Activated CD8-positive, alpha-beta memory T cell treated with anti-CD3 and anti-CD28 coated beads, Interleukin-2, amount 50 U/mL, for 4 hours (primary cell): ENCODE measurements around the gene RNF215.
"Not testable (repeated sequence)": the region's sequence is repeated elsewhere in the genome, so short reads cannot be mapped to it uniquely, and the experiment has no call there.

Experiments
- DNase-seq: peaks from one replicate; pipeline ENCODE4 v3.0.0-alpha.2; 2020

Gene RNF215

DNA sequence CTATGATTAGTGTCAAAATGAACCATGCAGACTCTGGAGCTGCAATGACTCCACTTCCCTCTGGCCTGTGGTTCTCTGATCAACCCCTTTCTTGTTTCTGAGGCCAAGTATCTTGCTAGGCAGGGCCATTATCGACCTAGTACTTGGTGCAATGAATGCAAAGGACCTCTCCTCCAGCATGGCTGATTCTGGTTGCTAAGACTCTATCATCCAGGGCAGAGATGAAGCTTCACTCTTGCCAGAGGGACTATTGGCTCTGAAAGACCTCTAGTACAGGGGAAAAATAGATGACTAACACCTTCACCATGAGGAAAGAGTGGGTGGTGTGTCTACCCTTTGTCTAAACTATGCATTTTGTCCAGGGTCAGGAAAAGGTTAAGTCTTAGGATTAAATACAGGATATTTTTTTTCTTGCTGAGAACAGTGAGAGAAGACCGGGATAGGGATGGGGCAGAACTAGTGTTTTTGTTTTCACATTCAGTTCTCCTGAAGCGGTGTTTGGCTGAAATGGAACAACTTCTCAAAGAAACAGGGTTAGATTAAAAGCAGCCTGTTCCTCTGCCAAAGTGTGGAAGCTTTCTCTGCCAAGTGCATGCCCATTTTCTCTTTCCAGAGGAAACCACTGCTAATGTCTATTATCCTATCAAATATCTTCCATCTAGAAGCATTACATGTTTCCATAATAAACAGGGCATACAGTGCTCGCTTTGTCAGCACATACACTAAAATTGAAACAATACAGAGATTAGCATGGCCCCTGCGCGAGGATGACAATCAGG is 33.3 kb upstream of the RNF215 start:
- no peak for DNase-seq

DNA sequence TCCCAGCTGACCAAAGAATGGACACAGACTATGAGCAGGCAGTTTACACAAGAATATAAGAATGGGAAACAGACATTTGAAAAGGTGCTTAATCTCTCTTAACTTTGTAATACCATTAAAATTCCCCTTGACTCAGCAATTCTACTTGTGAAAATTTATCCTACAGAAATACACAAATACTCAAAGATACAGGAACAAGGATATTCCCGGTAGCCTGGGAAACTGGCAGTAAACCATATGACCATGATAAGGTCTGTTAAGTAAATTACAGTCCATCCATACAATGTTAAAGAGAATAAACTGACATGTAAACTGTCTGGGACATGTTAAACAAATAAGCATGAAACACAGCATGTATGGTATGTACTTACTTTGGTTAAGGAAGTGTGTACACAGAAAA is 29.6 kb upstream of the RNF215 start:
- no peak for DNase-seq

DNA sequence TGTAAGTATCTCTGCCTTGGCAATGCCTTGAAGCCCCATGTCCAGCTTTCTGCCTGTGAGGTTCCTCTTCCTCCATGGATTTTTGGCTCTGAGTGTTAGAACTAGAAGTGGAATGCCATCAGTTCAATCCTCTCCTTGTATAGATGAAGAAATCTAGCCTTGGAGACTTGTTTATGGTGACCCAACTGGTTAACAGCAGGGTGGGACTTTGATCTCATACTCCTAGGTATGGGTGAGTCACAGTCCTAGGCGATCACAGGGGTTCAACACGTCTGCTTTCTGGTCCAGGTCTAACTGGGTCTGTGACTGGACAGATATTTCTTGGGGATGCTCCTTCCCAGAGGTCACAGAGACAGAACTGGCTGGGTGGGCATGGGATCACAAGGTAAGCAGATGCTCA is 29.2 kb upstream of the RNF215 start:
- DNase-seq, result no peak

DNA sequence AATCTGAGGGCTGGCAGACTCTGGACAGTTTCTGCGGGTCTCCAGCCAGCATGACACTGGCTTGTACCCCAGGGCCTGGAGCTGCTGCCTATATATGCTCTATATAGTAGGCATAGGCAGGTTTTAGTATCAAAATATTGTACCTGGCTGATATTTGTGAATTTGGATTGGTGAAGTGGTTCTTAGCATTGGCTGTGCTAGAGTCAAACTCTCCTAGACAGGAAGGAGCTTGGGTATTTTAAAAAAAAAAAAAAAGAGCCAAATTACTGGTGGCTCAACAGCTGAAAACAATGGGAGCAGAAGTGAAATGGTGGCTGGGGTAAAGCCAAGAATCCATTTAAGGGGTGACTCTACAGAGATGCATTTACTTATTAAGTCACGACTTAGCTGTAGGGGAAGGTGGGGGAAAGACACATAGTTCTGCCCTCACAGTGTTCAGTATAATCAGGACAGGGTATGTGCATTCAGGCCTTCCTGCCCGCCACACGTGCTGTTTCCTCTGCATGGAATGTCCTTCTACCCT is 27.4 kb upstream of the RNF215 start:
- DNase-seq, result no peak

DNA sequence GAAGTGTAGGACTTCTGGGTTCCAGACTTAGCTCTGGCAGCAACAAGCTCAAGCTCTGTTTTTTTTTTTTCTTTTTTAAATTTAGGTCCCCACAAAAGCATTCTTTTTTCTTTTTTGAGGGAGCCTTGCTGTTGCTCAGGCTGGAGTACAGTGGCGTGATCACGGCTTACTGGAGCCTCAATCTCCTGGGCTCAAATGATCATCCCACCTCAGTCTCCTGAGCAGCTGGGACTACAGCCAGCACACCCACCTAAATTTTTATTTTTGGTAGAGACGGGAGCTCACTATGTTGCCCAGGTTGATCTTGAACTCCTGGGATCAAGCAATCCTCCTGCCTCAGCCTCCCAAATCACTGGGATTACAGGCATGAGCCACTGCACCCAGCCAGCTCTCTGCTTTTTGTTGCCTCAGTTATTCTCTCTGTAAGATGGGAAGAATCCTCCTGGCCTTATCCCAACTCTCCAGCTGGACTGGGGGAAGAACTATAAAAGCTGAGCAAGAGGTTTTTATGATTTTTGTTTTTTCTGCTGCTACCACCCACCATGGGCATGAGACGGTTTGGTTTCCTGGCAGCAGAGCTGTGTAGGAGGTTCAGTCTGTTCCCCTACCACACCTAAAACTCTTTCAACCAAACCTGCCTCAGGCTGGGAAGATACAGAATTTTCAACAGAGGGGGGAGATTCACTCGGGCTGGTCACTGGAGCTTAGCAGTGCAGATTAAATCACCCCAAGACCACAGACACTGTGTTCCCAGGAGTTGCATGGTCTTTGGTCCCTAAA is 26.7 kb upstream of the RNF215 start:
- no peak for DNase-seq

DNA sequence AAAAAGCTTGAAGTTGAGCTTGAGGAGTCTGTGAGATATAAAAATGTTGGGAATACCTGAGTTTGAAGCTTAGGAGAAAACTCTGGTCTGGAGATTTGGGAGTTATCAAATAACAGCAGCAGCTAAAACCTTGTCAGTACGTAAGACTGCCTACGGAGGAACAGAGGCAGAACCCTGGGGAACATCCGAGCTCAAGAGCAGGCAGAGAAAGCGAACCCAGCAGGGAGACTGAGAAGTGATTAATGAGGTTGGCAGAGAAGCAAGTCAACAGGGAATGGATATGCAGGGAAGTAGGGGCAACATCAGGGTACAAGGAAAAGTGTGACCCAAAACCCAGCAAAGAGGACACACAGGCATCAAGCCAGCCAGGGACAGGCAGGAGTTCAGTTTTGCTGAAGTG is 25.8 kb upstream of the RNF215 start:
- no peak for DNase-seq

DNA sequence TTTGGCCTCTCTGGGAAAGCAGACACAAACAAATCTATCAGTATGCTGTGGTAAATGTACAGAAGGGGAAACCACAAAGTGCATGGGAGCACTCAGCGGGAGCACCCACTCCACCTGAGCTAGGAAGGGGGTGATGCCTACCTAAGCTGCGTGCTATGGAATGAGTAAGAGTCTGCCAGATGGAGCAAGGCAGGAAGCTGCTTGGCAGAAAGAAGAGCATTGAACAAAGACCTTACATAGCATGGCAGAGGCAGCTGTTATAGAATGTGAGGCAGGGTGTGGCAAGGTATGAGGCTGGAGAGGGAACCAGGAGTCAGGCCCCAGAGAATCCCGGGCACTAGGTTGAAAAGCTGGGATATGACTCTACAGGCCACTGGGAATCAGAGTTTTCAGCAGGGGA is 24.6 kb upstream of the RNF215 start:
- DNase-seq, result no peak

DNA sequence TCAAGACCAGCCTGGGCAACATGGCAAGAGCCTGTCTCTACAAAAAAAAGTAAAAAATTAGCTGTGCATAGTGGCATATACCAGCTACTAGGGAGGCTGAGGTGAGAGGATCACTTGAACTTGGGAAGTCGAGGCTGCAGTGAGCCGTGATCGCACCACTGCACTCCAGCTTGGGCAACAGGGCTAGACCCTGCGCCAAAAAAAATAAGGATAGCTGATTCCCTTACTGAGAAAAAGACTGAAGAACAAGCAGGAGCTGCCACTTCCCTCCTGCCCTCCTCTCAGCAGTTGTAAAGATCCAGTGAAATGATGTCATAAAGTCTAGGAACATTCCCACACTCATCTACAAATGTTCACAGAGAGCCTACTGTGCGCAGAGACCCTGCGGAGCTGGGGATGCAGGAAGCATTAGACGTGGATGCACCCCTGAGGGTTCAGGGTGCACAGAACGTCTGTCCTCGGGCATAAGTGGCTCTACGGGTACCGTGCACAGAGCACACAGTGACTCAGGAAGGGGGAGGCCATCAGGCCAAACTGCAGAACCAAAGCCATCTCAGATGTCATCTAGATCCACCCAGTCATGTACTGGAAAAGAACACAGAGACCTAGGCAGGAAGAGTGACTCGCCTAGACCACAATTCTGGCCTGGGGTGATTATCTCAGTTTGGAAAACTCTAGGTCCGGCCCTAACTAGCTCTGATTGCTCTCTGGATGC is 21.3 kb upstream of the RNF215 start:
- no peak for DNase-seq

DNA sequence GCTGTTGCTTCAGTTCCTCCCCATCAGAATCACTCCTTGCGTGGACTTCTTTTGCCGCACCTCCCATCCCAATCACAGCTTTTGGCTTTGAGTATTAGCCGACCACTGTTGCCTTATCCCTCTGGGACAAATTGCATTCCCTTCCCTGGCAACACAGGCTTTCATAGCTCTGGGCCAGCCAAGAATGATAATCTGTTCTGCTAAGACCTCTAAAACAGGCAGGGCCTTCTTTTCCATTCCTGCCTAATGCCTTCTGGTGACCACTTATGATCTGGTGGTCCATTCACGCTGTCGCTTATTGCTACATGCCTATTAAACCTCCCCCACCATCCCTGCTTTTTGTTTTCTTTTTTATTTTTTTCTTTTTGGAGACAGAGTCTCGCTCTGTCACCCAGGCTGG is 19.2 kb upstream of the RNF215 start:
- DNase-seq, result no peak

DNA sequence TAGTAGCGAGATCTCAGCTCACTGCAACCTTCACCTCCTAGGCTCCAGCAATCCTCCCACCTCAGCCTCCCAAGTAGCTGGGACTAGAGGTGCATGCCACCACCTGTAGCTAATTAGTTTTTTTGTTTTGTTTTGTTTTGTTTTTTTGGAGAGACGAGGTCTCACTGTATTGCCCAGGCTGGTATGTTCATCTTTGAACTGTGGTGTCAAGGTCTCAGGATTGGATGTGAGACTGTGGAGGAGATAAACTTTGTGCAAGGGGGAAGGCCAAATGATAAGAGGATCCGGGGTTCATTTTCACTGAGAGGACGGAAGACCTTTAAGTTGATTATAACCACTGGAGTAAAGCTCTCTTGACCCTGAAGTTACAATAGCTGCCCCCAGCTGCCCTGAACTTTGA is 18.5 kb upstream of the RNF215 start:
- no peak for DNase-seq

DNA sequence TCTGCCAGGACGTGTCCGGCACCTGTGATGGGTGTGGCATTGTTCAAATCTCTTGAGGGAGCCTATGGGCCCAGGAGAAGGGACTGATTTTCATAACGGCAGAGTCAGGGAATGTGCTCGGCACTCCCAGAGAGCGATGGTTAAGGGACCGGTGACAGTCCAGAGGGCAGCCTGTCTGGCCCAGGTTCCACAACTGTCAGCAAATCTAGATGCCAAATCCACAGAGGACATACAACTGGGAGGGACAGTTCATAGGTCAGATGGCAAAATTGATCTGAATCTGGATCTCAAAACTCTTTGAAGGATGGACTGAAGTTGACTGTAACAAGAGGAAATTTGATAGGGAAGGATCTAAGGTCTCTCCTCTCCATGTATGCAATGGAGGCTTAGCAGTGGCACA is 17.1 kb upstream of the RNF215 start:
- DNase-seq, result no peak

DNA sequence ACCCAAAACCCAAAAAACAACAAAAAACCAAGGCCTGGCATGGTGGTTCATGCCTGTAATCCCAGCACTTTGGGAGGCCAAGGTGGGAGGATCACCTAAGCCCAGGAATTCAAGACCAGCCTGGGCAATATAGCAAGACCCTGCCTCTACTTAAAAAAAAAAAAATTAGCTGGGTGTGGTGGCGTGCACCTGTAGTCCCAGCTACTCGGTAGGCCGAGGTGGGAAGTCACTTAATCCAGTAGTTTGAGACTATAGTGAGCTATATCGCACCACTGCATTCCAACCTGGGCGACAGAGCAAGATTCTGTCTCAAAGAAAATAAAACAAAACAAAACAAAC is 15.5 kb upstream of the RNF215 start:
- DNase-seq, result not testable (repeated sequence)

DNA sequence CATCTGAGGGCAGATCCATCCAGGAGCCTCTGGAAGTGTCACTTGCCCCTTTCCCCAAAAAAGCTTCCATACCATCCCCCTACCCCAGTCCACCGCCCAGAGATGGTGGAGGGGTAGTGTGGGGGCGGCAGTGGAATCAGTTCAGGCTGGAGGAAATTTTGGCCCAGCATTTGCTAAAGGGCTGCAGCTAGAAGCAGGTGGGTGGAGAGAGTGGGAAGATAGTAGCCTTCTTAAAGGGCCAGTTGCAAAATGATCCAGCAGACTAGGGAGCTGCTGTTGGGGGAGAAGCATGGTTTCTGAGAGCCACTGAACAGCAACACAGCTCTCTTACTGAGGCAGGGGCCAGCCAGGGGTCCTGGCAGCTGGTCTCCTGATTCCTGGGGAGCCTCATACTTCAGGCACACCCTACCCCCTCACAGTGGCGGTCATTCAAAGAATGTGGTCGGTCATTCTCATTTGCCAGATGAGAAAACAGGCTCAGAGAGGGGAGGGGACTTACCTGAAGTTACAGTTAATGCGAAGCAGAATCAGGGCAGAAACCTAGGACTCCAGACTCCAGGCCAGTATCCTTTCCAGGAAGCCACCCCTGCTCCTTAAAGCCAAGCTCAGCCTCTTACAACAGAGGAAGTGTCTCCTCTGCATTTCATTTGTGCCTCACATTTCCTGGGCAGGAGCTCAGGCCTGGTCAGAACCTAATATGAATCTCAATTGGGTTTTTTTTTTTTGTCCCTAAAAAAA is 15.0 kb upstream of the RNF215 start:
- DNase-seq, result no peak

DNA sequence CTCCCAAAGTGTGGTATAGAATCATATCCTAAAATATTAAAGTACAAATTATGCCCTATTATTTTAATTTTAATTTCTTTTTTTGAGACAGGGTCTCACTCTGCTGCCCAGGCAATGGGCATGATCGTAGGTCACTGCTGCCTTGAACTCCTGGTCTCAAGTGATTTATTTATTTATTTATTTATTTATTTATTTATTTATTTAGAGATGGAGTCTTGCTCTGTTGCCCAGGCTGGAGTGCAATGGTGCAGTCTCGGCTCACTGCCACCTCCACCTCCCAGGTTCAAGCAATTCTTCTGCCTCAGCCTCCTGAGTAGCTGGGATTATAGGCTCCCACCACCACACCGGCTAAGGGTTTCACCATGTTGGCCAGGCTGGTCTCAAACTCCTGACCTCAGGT is 13.8 kb upstream of the RNF215 start:
- not testable (repeated sequence) for DNase-seq

DNA sequence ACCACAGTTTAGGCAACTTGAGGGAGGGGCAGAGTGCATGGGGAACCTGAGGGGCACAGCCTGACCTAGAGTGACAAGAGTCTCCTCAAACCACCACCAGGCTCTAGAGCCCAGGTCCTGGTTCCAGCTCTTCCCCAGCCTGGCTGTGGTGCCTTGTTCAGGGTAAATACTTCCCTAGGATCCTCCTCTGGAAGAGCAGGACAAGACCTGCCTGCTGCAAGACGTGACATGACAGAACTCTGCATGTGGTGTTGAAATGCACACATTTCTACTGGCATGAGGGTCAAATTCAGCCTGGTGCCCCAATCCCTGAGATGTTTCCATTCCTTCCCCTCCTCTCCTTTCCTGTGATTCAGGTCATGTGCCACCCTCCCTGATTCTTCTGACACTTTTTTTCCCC is 12.9 kb upstream of the RNF215 start:
- no peak for DNase-seq

DNA sequence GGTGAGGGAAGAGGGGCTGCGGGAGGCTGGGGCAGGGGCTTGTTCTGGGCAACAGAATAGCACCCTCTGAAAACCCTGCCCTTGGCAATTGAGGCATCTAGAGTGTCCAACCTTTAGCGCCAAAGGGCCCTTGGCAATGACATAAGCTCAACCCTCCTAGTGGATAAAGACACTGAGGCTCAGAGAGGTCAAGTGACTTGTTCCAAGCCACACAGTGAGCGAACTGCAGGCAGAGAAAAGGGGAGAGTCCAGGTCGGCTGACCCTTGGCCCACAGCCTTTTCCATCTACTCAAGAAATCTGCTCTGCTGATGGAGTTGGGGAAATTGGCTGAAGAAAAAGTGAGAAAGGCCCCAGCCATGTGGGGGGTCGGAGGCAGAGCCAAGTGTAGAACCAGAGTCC is 12.5 kb upstream of the RNF215 start:
- no peak for DNase-seq

DNA sequence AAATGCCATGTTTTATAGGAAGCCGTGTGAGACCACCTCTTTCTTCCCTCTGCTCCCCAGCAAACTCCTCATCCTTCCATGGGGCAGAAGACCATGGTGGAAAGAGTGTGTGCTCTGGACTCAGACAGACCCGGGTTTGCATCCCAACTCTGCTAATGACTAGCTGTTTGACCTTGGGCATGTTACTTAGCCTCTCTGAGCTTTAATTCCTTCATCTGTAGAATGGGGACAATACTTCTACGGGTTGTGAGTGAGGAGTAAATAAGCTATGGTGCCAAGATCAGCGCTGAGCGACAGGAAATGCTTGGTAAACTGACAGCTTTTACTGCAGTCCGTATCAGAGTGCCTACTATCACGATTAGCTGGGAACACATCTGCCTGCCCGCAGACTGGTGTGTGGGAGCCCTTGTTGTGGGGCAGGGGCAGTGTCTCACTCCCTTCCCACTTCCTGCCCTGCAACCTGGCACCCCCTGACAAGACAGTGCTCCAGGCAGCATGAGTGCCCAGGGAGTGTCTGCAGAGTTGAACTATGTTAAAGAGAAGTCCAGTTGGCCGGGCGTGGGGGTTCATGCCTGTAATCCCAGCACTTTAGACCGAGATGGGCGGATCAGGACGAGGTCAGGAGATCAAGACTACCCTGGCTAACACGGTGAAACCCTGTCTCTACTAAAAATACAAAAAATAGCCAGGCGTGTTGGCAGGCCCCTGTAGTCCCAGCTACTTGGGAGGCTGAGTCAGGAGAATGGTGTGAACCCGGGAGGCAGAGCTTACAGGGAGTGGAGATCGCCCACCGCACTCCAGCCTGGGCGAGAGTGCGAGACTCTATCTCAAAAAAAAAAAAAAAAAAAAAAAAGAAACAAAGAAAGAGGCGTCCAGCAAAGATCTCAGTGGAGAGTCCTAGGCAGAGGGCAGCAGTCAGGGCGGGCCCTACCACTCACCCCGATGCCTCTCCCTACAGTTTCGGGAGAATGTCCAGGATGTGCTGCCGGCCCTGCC is 11.8 kb upstream of the RNF215 start:
- DNase-seq, result no peak

DNA sequence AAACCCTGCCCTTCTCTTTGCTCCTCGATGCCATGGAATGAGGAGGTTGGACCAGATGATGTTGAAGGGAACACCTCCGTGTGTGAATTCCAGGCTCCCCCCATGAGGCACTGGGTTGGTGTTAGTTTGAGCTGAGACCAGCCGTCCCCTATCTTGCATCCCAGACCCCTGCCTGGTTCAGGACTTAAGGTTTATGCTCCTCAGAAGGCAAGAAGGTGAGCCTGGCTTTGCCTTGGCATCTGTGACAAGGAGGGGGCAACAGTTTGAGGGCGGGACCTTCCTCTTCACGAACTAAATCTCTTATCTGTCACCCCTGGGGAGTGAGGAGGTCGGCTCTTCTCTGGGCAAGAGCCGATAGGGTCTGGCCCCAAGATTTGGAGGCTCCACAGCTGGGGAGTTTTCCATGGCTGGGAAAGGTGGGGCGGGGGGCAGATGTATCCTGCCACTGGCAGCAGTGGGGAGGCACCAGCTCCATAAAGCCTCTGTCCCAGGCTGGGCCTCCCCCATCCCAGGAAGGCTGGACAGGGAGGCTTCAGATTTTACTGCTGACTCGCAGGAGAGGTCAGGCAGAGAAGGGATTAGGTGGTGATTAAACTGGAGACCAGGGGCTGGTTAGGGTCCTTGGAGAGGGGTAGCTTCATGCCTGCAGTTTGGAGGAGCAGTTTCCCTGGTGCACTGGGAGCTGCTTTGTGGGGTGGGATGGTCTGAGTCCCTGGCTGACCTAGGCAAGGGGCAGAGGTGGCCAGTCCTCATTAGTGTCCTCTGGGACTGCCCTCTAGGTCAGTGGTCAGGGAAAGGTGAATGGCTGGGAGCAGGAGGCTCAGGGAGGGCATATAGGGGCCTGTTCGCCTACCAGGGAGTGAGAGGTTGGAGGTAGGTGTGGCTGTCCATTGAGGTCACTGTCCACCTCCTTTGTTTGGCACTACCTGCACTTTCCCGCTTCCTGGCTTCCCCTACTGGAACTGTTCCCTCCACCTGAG is 10.7 kb upstream of the RNF215 start:
- no peak for DNase-seq

DNA sequence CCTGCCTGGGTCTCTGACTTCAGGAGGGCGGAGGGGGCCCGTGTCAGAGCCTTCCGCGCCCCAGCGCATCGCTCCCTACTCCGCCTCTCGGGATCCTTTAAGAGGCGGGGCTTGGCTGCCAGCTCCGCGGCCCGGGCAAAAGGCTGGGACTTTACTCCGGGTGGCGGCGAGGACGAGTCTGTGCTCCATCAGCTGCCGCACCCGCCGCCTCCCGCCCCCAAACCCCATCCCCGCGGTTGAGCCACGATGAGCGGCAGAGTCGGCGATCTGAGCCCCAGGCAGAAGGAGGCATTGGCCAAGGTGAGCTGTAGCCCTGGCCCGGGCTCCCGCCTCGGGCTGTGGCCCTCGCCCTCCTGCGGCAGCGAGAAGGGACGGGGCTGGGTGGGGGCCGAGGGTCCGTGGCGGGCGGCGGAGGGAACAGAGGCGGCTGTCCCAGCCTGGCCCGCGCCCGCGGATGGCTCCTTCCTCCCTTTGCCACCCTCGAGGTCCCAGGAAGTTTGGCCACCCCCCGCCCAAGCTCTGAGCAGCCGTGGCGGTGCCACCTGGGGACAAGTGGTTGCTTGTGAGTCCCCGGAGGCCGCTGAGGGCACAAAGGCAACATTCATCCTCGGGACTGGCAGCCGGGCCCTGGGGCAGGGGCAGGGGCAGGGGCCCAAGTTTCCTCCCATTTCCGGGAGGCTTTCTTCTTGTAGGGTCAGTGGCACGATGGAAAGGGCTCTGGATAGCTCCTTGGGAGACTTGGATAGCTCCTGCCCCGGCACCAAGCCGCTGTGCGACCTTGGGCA is 9.9 kb upstream of the RNF215 start, which contains the start of gene SEC14L2:
SEC14L2 (plus strand) TSS at position 148 of the 785 bp plus-strand sequence; CDS start at position 247, 99 bp downstream.
- DNase-seq, result peak; percentile 67
